IMR-90 (cell line): Measurements from ENCODE around the gene SMAD4. TPM values are rescaled to one million over a fixed set of nuclear protein-coding genes. Genes with fewer than 3 reads are reported as not detected.

Source experiments
- ATAC-seq: fragments of 200-7000 bp; cut with Tn5 transposase; 2 replicates; pipeline ENCODE4 v1.9.1; 2020; ENCODE audit warnings: low read depth, mild to moderate bottlenecking, moderate library complexity
- BruUV-seq: library from RNA; stranded (reverse); fragments of 400-500 nt; replicated peaks from 2 replicates; lab custom pipeline; 2021; lab: Mats Ljungman, UMichigan
- CTCF ChIA-PET: fragments of 300-600 bp; formaldehyde crosslinking; extraction: SDS; loops from one replicate; lab custom pipeline; 2021; ENCODE audit warnings: antibody characterized with exemption; lab: Yijun Ruan, JAX
- POLR2A ChIA-PET: fragments of 300-600 bp; sonication (Branson Sonifier 250); formaldehyde crosslinking; loops from one replicate; lab custom pipeline; 2022; ENCODE audit warnings: antibody characterized with exemption; ENCODE audit not compliant: unreplicated experiment; lab: Charles Lee
- DNase-seq: peaks from one replicate; pipeline ENCODE4 v3.0.0; 2013
- H2AFZ ChIP-seq: replicated peaks from 2 replicates; pipeline ENCODE3; 2013; ENCODE audit warnings: low read length, mild to moderate bottlenecking; ENCODE audit not compliant: poor library complexity
- H2AK5ac ChIP-seq: 2 replicates; pipeline ENCODE4 v1.6.1; 2013; ENCODE audit warnings: low read depth, low read length, inconsistent platforms
- H2AK9ac ChIP-seq: replicated peaks from 2 replicates; pipeline ENCODE3; 2013; ENCODE audit warnings: mild to moderate bottlenecking, low read depth, low read length, moderate library complexity; ENCODE audit not compliant: poor library complexity
- H2BK120ac ChIP-seq: 2 replicates; pipeline ENCODE4 v1.6.1; 2013; ENCODE audit warnings: low read depth, low read length, inconsistent platforms
- H2BK15ac ChIP-seq: 3 replicates; pipeline ENCODE4 v1.6.1; 2013; ENCODE audit warnings: low read depth, low read length, inconsistent platforms
- H2BK20ac ChIP-seq: 2 replicates; pipeline ENCODE4 v1.6.1; 2013; ENCODE audit warnings: low read depth, mild to moderate bottlenecking, inconsistent platforms, low read length, moderate library complexity
- H2BK5ac ChIP-seq: 2 replicates; pipeline ENCODE4 v1.6.1; 2013; ENCODE audit warnings: mild to moderate bottlenecking, low read depth, low read length, inconsistent platforms; ENCODE audit not compliant: poor library complexity, severe bottlenecking
- H3K14ac ChIP-seq: replicated peaks from 2 replicates; pipeline ENCODE4 v1.6.1; 2013; ENCODE audit warnings: low read depth, low read length, inconsistent platforms
- H3K18ac ChIP-seq: 2 replicates; pipeline ENCODE4 v1.6.1; 2013; ENCODE audit warnings: low read depth, low read length, control low read depth
- H3K23ac ChIP-seq: 2 replicates; pipeline ENCODE4 v1.6.1; 2013; ENCODE audit warnings: low read depth, low read length, inconsistent platforms
- H3K27ac ChIP-seq: 2 replicates; pipeline ENCODE4 v1.5.1; 2013; ENCODE audit warnings: mild to moderate bottlenecking, control low read depth, low read length; ENCODE audit not compliant: insufficient read depth
- H3K27me3 ChIP-seq: 2 replicates; pipeline ENCODE4 v1.6.1; 2013; ENCODE audit warnings: low read length; ENCODE audit not compliant: control insufficient read depth, insufficient read depth
- H3K36me3 ChIP-seq: 2 replicates; pipeline ENCODE4 v1.6.1; 2013; ENCODE audit warnings: low read length, mixed read lengths; ENCODE audit not compliant: control insufficient read depth, insufficient read depth
- H3K4ac ChIP-seq: 2 replicates; pipeline ENCODE4 v1.6.1; 2013; ENCODE audit warnings: low read depth, low read length, inconsistent platforms
- H3K4me1 ChIP-seq: 2 replicates; pipeline ENCODE4 v1.6.1; 2013; ENCODE audit warnings: low read length, mixed read lengths; ENCODE audit not compliant: control insufficient read depth, insufficient read depth
- H3K4me2 ChIP-seq: 2 replicates; pipeline ENCODE4 v1.6.1; 2013; ENCODE audit warnings: low read depth, mild to moderate bottlenecking, control low read depth, low read length, moderate library complexity
- H3K4me3 ChIP-seq: 2 replicates; pipeline ENCODE4 v1.5.1; 2013; ENCODE audit warnings: low read depth, mild to moderate bottlenecking, control low read depth, low read length, moderate library complexity; ENCODE audit not compliant: insufficient read depth
- H3K56ac ChIP-seq: 2 replicates; pipeline ENCODE4 v1.6.1; 2013; ENCODE audit warnings: low read length, inconsistent platforms; ENCODE audit not compliant: insufficient read depth; ENCODE audit errors: extremely low read depth
- H3K79me1 ChIP-seq, 2 experiments: 2 replicates each; pipeline ENCODE4 v1.6.1; 2013; ENCODE audit warnings: low read length in 2 of 2, inconsistent platforms in 1 of 2, low read depth in 1 of 2
- H3K9ac ChIP-seq: 2 replicates; pipeline ENCODE4 v1.6.1; 2013; ENCODE audit warnings: low read depth, low read length, control low read depth
- H3K9me1 ChIP-seq: 2 replicates; pipeline ENCODE4 v1.6.1; 2013; ENCODE audit warnings: low read length, inconsistent platforms; ENCODE audit not compliant: insufficient read depth
- H3K9me3 ChIP-seq: 2 replicates; pipeline ENCODE4 v1.6.1; 2013; ENCODE audit warnings: low read length; ENCODE audit not compliant: control insufficient read depth, insufficient read depth
- H4K20me1 ChIP-seq: 2 replicates; pipeline ENCODE4 v1.6.1; 2013; ENCODE audit warnings: low read length, inconsistent platforms; ENCODE audit not compliant: insufficient read depth
- H4K5ac ChIP-seq: 2 replicates; pipeline ENCODE4 v1.6.1; 2013; ENCODE audit warnings: mild to moderate bottlenecking, low read depth, low read length, control low read depth
- H4K8ac ChIP-seq, 2 experiments: 2 replicates each; pipeline ENCODE4 v1.6.1; 2013; ENCODE audit warnings: low read depth in 2 of 2, low read length in 2 of 2, control low read depth in 1 of 2, inconsistent platforms in 1 of 2
- H4K91ac ChIP-seq: 2 replicates; pipeline ENCODE4 v1.6.1; 2013; ENCODE audit warnings: low read depth, low read length, inconsistent platforms; ENCODE audit not compliant: insufficient read depth
- BHLHE40 ChIP-seq: fragments of 150-350 bp; IDR thresholded peaks from 2 replicates; pipeline ENCODE4 v1.6.1; 2016; ENCODE audit warnings: mild to moderate bottlenecking, low read depth, low read length
- CEBPB ChIP-seq: IDR thresholded peaks from 2 replicates; pipeline ENCODE4 v1.6.1; 2012; ENCODE audit warnings: low read depth, low read length, improper control_type of control experiment
- CHD1 ChIP-seq: IDR thresholded peaks from 2 replicates; pipeline ENCODE4 v1.6.1; 2012; ENCODE audit warnings: low read depth, low read length, improper control_type of control experiment
- CTCF ChIP-seq: conservative IDR thresholded peaks from 2 replicates; pipeline ENCODE4 v1.5.1; 2012; ENCODE audit warnings: mild to moderate bottlenecking, low read depth, low read length, improper control_type of control experiment
- ELK1 ChIP-seq: fragments of 150-350 bp; IDR thresholded peaks from 2 replicates; pipeline ENCODE4 v1.6.1; 2016; ENCODE audit warnings: low read depth, mild to moderate bottlenecking, low read length, moderate library complexity, borderline replicate concordance
- MAZ ChIP-seq: IDR thresholded peaks from 2 replicates; pipeline ENCODE4 v1.6.1; 2012; ENCODE audit warnings: low read depth, mild to moderate bottlenecking, low read length, improper control_type of control experiment, moderate library complexity, borderline replicate concordance
- NFE2L2 ChIP-seq: fragments of 150-350 bp; IDR thresholded peaks from 2 replicates; pipeline ENCODE4 v1.6.1; 2016; ENCODE audit warnings: low read depth, mild to moderate bottlenecking, low read length
- POLR2A ChIP-seq: IDR thresholded peaks from 2 replicates; pipeline ENCODE4 v1.6.1; 2012; ENCODE audit warnings: mild to moderate bottlenecking, low read depth, low read length
- RCOR1 ChIP-seq: IDR thresholded peaks from 2 replicates; pipeline ENCODE4 v1.6.1; 2012; ENCODE audit warnings: mild to moderate bottlenecking, low read length, improper control_type of control experiment; ENCODE audit not compliant: insufficient replicate concordance
- USF2 ChIP-seq: fragments of 150-350 bp; IDR thresholded peaks from 2 replicates; pipeline ENCODE4 v1.6.1; 2017; ENCODE audit warnings: mild to moderate bottlenecking, antibody characterized with exemption, low read length, low read depth
- WGBS, 2 experiments: methylation state at CpG; one replicate each; pipeline versions ENCODE4 v1.1.5 to v1.1.7; 2013; ENCODE audit warnings: missing lambda C conversion rate in 2 of 2; ENCODE audit not compliant: insufficient read length in 1 of 2; ENCODE audit errors: extremely low coverage in 2 of 2; 5-methylcytosine and 5-hydroxymethylcytosine counted together
- dilution Hi-C: fragments of 300-500 bp; cut with HindIII; formaldehyde crosslinking; loops from one replicate; pipeline ENCODE4 v1.14.3; 2018; ENCODE audit warnings: low sequenced_read_pairs; ENCODE audit not compliant: unreplicated experiment
- in situ Hi-C: fragments of 300-500 bp; cut with MboI; formaldehyde crosslinking; loops from 3 replicates; pipeline ENCODE4 v1.14.3; 2019; ENCODE audit warnings: low sequenced_read_pairs, inconsistent platforms, mixed read lengths
- intact Hi-C: fragments of 100-400 bp; cut with micrococcal nuclease; formaldehyde crosslinking; loops from 2 replicates; pipeline ENCODE4 v1.10.0; 2022
- polyA plus RNA-seq, 3 experiments: library from polyadenylated mRNA; depleted of rRNA; stranded (reverse); fragments of >200 nt; gene quantifications; 2 replicates each; pipeline ENCODE4 v1.2.3, GENCODE V29; 2012; ENCODE audit warnings: low replicate concordance in 1 of 3
- total RNA-seq: library from RNA; depleted of rRNA; stranded (reverse); fragments of >200 nt; gene quantifications from 2 replicates; pipeline ENCODE4 v1.2.3, GENCODE V29; 2012

SMAD4 gene
- total and polyA plus RNA-seq, 2 of the 4 experiments (the other 2 are of a cell fraction), result 57.6 to 145 TPM

GRCh38 chr18:51107082-51107481 is 77.1 kb downstream of the SMAD4 start:
- DNase-seq (no peak), ATAC-seq (no peak)
- POLR2A ChIA-PET, result no interaction called here
- no peak overlapping the region for H2AK5ac ChIP-seq
- H3K14ac ChIP-seq, result no peak overlapping the region
- no peak overlapping the region for H2BK5ac ChIP-seq
- no peak overlapping the region for H3K27ac ChIP-seq
- H4K8ac ChIP-seq, result no peak overlapping the region
- no peak overlapping the region for H2AFZ ChIP-seq
- intact Hi-C loops, result no loop called here
- H3K36me3 ChIP-seq, result no peaks in the 10 kb centered on the region
- no peaks in the 10 kb centered on the region for H3K9me3 ChIP-seq
- BruUV-seq, result no TSS peak
- no peak overlapping the region for H4K91ac ChIP-seq
- H3K9me1 ChIP-seq, result no peaks in the 10 kb centered on the region
- no peaks in the 10 kb centered on the region; the same call in 1 of the 2 replicates for H3K4me1 ChIP-seq
- 80% methylated on average over 2 of the region's 6 CpGs; no CpG with 5 or more reads in 1 of the 2 experiments for WGBS, 2 experiments
- H3K18ac ChIP-seq, result no peak overlapping the region
- no peaks in the 10 kb centered on the region for H3K27me3 ChIP-seq
- no peak overlapping the region for H3K4me2 ChIP-seq
- H3K9ac ChIP-seq, result no peak overlapping the region
- TF ChIP-seq RCOR1 (no peak), POLR2A (no peak), BHLHE40 (no peak), MAZ (no peak), CEBPB (no peak), NFE2L2 (no peak), ELK1 (no peak), CTCF (no peak), CHD1 (no peak), USF2 (no peak)
- no peak overlapping the region for H2AK9ac ChIP-seq
- CTCF ChIA-PET, result no interaction called here
- no peak overlapping the region for H2BK15ac ChIP-seq
- H3K23ac ChIP-seq, result no peak overlapping the region
- no peak overlapping the region for H3K4ac ChIP-seq
- H2BK120ac ChIP-seq, result no peak overlapping the region
- no peak overlapping the region for H3K4me3 ChIP-seq
- no peaks in the 10 kb centered on the region; the same call in 1 of the 2 replicates for H4K20me1 ChIP-seq
- dilution Hi-C loops, result no loop called here
- no peak overlapping the region for H2BK20ac ChIP-seq
- in situ Hi-C loops, result loop anchor here (25.0 kb wide), 1 partner anchor 1580 kb away; no protein-coding TSS in a partner anchor
- H3K79me1 ChIP-seq, result no peaks in the 10 kb centered on the region
- no peak overlapping the region for H3K56ac ChIP-seq
- H4K5ac ChIP-seq, result no peak overlapping the region
